HepG2 (cell line): ENCODE measurements around the gene PLEKHA8. TPM values are rescaled to one million over a fixed set of nuclear protein-coding genes. Genes with fewer than 3 reads are reported as not detected.

Source experiments
- ADNP ChIP-seq: sonication (generic); formaldehyde crosslinking; IDR thresholded peaks from 2 replicates; pipeline ENCODE4 v1.4.0; 2020; ENCODE audit warnings: missing genetic modification reagents
- ESRRA ChIP-seq: sonication (generic); formaldehyde crosslinking; IDR thresholded peaks from 2 replicates; pipeline ENCODE4 v1.5.1; 2020; ENCODE audit warnings: mild to moderate bottlenecking, low read depth, missing genetic modification reagents
- GLI4 ChIP-seq: sonication (generic); formaldehyde crosslinking; IDR thresholded peaks from 2 replicates; pipeline ENCODE4 v1.5.1; 2020; ENCODE audit warnings: missing genetic modification reagents, mild to moderate bottlenecking, moderate library complexity, borderline replicate concordance
- HNRNPK ChIP-seq: fragments of 200-400 bp; formaldehyde crosslinking; IDR thresholded peaks from 2 replicates; pipeline ENCODE4 v1.6.1; 2018; ENCODE audit warnings: low read length, low read depth, moderate library complexity, mild to moderate bottlenecking; ENCODE audit not compliant: poor library complexity, severe bottlenecking
- HNRNPUL1 ChIP-seq: fragments of 200-400 bp; formaldehyde crosslinking; IDR thresholded peaks from 2 replicates; pipeline ENCODE4 v1.6.1; 2017; ENCODE audit warnings: low read depth, mild to moderate bottlenecking, low read length, moderate library complexity
- MED13 ChIP-seq: sonication (generic); formaldehyde crosslinking; IDR thresholded peaks from 2 replicates; pipeline ENCODE4 v1.5.0; 2020; ENCODE audit warnings: missing genetic modification reagents
- NR3C1 ChIP-seq: sonication (generic); formaldehyde crosslinking; IDR thresholded peaks from 2 replicates; pipeline ENCODE4 v1.4.0; 2020; ENCODE audit warnings: missing genetic modification reagents
- PHF20 ChIP-seq: sonication (generic); formaldehyde crosslinking; IDR thresholded peaks from 2 replicates; pipeline ENCODE4 v1.5.0; 2020; ENCODE audit warnings: mild to moderate bottlenecking, missing genetic modification reagents
- SNAPC2 ChIP-seq: sonication (generic); formaldehyde crosslinking; IDR thresholded peaks from 2 replicates; pipeline ENCODE4 v1.8.1; 2022; ENCODE audit warnings: mild to moderate bottlenecking, missing genetic modification reagents
- SP5 ChIP-seq: IDR thresholded peaks from 2 replicates; pipeline ENCODE4 v1.6.1; 2016; ENCODE audit warnings: low read depth, borderline replicate concordance
- ZBTB7B ChIP-seq: sonication (generic); formaldehyde crosslinking; IDR thresholded peaks from 2 replicates; pipeline ENCODE4 v1.4.0; 2020; ENCODE audit warnings: missing genetic modification reagents
- ZFP1 ChIP-seq: IDR thresholded peaks from 2 replicates; pipeline ENCODE4 v1.6.1; 2016
- ZNF556 ChIP-seq: sonication (generic); formaldehyde crosslinking; IDR thresholded peaks from 2 replicates; pipeline ENCODE4 v1.4.0; 2020; ENCODE audit warnings: mild to moderate bottlenecking, missing genetic modification reagents, borderline replicate concordance
- ZNF7 ChIP-seq: IDR thresholded peaks from 2 replicates; pipeline ENCODE4 v1.6.1; 2016; ENCODE audit warnings: missing biosample characterization, missing genetic modification reagents
- ZNF713 ChIP-seq: sonication (generic); formaldehyde crosslinking; IDR thresholded peaks from 2 replicates; pipeline ENCODE4 v1.4.0; 2020; ENCODE audit warnings: mild to moderate bottlenecking, missing genetic modification reagents
- ZNF75D ChIP-seq: sonication (generic); formaldehyde crosslinking; IDR thresholded peaks from 2 replicates; pipeline ENCODE4 v1.8.1; 2023; ENCODE audit warnings: missing genetic modification reagents, mild to moderate bottlenecking, borderline replicate concordance
- ZNF777 ChIP-seq: sonication (generic); formaldehyde crosslinking; IDR thresholded peaks from 2 replicates; pipeline ENCODE4 v1.4.0; 2020; ENCODE audit warnings: missing genetic modification reagents
- polyA plus RNA-seq, 8 experiments: library from polyadenylated mRNA; depleted of rRNA in 3 of 8; stranded (reverse) in 7 of 8; unstranded in 1 of 8; fragments of >200 nt; fragmentation: Illumina TruSeq in 4 of 8; extraction: Trizol in 4 of 8; gene quantifications; 2 replicates each; pipeline versions ENCODE4 v1.2.1 to v1.2.3, GENCODE V29; 2011 to 2016; ENCODE audit warnings: low read depth in 4 of 8, missing spikeins in 1 of 8, mixed read lengths in 1 of 8; ENCODE audit not compliant: insufficient read depth in 1 of 8
- total RNA-seq, 5 experiments: library from RNA; depleted of rRNA; stranded (reverse); fragments of >200 nt; fragmentation: Illumina TruSeq; extraction: Trizol; gene quantifications; 2 replicates each; pipeline ENCODE4 v1.2.3, GENCODE V29; 2016; ENCODE audit warnings: low read depth in 1 of 5
- TF ChIP-seq, protein P1 (sequence below), 2 experiments: sonication (generic) in 1 of 2; formaldehyde crosslinking in 1 of 2; IDR thresholded peaks; 2 replicates each; pipeline versions ENCODE4 v1.5.1 to v1.6.1; 2011 to 2020; ENCODE audit warnings: borderline replicate concordance in 1 of 2, low read depth in 1 of 2, low read length in 1 of 2, mild to moderate bottlenecking in 1 of 2, missing genetic modification reagents in 1 of 2, moderate library complexity in 1 of 2
- TF ChIP-seq, protein P2 (sequence below): sonication (generic); formaldehyde crosslinking; IDR thresholded peaks from 2 replicates; pipeline ENCODE4 v1.8.0; 2022; ENCODE audit warnings: mild to moderate bottlenecking, missing genetic modification reagents, moderate library complexity
- TF ChIP-seq, protein P3 (sequence below): IDR thresholded peaks from 2 replicates; pipeline ENCODE4 v1.6.1; 2016; ENCODE audit warnings: missing compliant biosample characterization, missing genetic modification reagents, borderline replicate concordance
- TF ChIP-seq, protein P4 (sequence below): sonication (generic); formaldehyde crosslinking; conservative IDR thresholded peaks from 2 replicates; pipeline ENCODE4 v1.4.0; 2020; ENCODE audit warnings: missing genetic modification reagents
- TF ChIP-seq, protein P5 (sequence below): sonication (generic); formaldehyde crosslinking; IDR thresholded peaks from 2 replicates; pipeline ENCODE4 v1.8.0; 2022; ENCODE audit warnings: missing genetic modification reagents, low read depth, mild to moderate bottlenecking, borderline replicate concordance

PLEKHA8 gene
- total and polyA plus RNA-seq, 2 of the 13 experiments (the other 11 are each of a cell fraction or from before 2014, with no cell fraction given) = 12.5 to 26.4 TPM

DNA sequence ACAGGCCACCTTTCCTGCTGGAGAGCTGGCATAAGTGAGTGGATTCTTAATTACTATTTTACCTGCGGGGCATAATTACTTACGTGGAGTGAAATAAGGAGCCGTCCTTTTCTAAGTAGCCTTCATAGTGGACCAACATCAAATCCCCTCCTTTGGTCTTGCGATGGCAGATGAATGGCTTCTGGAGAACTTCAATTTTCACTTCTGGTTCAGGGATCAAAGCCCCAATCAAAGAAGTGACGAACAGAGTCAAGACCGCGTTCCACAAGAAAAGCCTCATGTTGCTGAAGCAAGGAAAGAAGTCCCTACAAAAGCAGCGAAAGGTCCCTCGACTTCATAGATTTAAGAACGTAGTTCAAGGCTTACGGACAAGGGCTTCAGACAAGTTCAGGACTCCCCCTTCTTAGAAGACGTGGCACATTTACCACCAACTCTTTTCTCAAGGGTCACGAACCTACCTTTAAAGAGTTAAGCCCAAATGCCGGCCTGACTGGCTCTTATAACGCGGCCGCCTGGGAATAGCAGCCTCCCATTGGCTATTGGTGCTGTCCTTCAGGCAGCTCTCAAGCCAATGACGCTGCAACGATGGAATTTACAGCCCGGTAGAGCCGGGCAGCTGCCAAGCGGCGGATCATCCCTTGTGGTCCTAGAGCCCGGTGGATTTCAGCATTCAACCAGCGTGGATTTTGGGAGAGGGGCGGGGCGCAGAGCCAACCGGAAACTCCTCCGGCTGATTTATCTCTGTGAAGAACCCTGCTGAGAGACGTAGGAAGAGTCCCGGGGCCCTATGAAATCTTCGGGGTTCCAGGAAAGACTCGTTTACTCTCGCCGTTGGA is 1.8 kb upstream of the PLEKHA8 start, which contains the start of gene FKBP14 (continued):
- TF ChIP-seq, protein P1, sequence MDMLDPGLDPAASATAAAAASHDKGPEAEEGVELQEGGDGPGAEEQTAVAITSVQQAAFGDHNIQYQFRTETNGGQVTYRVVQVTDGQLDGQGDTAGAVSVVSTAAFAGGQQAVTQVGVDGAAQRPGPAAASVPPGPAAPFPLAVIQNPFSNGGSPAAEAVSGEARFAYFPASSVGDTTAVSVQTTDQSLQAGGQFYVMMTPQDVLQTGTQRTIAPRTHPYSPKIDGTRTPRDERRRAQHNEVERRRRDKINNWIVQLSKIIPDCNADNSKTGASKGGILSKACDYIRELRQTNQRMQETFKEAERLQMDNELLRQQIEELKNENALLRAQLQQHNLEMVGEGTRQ (IDR thresholded peaks at IDR 0.05; ENCODE audit: low read depth, low read length) = no peak
- TF ChIP-seq, protein P1 (CRISPR knock-in tag; IDR thresholded peaks at IDR 0.05; ENCODE audit: borderline replicate concordance) = no peak
- TF ChIP-seq ZFP1 = no peak; the same call in 1 of the 2 replicates
- no peak for TF ChIP-seq NR3C1 (CRISPR knock-in tag)
- TF ChIP-seq HNRNPUL1 = no peak
- no peak for TF ChIP-seq ZNF75D (CRISPR knock-in tag)
- TF ChIP-seq SNAPC2 (CRISPR knock-in tag) = 0 out of 2 replicates have a peak, but pooled peaks have one; percentile 46
- TF ChIP-seq ADNP (CRISPR knock-in tag) = no peak
- TF ChIP-seq, protein P2, sequence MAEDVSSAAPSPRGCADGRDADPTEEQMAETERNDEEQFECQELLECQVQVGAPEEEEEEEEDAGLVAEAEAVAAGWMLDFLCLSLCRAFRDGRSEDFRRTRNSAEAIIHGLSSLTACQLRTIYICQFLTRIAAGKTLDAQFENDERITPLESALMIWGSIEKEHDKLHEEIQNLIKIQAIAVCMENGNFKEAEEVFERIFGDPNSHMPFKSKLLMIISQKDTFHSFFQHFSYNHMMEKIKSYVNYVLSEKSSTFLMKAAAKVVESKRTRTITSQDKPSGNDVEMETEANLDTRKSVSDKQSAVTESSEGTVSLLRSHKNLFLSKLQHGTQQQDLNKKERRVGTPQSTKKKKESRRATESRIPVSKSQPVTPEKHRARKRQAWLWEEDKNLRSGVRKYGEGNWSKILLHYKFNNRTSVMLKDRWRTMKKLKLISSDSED (CRISPR knock-in tag) = no peak
- TF ChIP-seq GLI4 (CRISPR knock-in tag) = no peak
- 0 out of 2 replicates have a peak, but pooled peaks have one; percentile 55 for TF ChIP-seq SP5
- TF ChIP-seq, protein P3, sequence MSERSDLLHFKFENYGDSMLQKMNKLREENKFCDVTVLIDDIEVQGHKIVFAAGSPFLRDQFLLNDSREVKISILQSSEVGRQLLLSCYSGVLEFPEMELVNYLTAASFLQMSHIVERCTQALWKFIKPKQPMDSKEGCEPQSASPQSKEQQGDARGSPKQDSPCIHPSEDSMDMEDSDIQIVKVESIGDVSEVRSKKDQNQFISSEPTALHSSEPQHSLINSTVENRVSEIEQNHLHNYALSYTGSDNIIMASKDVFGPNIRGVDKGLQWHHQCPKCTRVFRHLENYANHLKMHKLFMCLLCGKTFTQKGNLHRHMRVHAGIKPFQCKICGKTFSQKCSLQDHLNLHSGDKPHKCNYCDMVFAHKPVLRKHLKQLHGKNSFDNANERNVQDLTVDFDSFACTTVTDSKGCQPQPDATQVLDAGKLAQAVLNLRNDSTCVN (CRISPR knock-in tag) = no peak
- peak; percentile 11; the same call in 1 of the 2 replicates for TF ChIP-seq ZNF777
- no peak for TF ChIP-seq ZNF713 (CRISPR knock-in tag)
- 0 out of 2 replicates have a peak, but pooled peaks have one; percentile 28 for TF ChIP-seq ZBTB7B (CRISPR knock-in tag)
- no peak for TF ChIP-seq HNRNPK
- no peak for TF ChIP-seq ESRRA (CRISPR knock-in tag)
- TF ChIP-seq, protein P4, sequence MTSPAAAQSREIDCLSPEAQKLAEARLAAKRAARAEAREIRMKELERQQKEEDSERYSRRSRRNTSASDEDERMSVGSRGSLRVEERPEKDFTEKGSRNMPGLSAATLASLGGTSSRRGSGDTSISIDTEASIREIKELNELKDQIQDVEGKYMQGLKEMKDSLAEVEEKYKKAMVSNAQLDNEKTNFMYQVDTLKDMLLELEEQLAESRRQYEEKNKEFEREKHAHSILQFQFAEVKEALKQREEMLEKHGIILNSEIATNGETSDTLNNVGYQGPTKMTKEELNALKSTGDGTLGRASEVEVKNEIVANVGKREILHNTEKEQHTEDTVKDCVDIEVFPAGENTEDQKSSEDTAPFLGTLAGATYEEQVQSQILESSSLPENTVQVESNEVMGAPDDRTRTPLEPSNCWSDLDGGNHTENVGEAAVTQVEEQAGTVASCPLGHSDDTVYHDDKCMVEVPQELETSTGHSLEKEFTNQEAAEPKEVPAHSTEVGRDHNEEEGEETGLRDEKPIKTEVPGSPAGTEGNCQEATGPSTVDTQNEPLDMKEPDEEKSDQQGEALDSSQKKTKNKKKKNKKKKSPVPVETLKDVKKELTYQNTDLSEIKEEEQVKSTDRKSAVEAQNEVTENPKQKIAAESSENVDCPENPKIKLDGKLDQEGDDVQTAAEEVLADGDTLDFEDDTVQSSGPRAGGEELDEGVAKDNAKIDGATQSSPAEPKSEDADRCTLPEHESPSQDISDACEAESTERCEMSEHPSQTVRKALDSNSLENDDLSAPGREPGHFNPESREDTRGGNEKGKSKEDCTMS (CRISPR knock-in tag) = no peak
- peak; percentile 73; the same call in 1 of the 2 replicates for TF ChIP-seq ZNF556 (CRISPR knock-in tag)
- TF ChIP-seq, protein P5, sequence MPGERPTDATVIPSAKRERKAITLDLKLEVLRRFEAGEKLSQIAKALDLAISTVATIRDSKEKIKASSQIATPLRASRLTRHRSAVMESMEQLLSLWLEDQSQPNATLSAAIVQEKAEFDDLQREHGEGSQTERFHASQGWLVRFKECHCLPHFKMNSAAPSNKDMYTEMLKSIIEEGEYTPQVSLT (CRISPR knock-in tag) = no peak
- TF ChIP-seq ZNF7 (CRISPR knock-in tag) = no peak
- no peak for TF ChIP-seq MED13 (CRISPR knock-in tag)
- TF ChIP-seq PHF20 (CRISPR knock-in tag) = peak; percentile 64
